Aorta (tissue), 5 donors: Measurements from ENCODE around the gene CLIC2. TPM values are rescaled to one million over a fixed set of nuclear protein-coding genes. Genes with fewer than 3 reads are reported as not detected.
"Not testable (repeated sequence)": the region's sequence is repeated elsewhere in the genome, so short reads cannot be mapped to it uniquely, and the experiment has no call there.

ENCODE experiments used
- ATAC-seq: fragments of 200-7000 bp; cut with Tn5 transposase; one replicate; pipeline ENCODE4 v1.9.1; 2022; ENCODE audit warnings: moderate library complexity; ENCODE audit not compliant: low FRiP score
- DNase-seq, 2 donors: peaks; one replicate each; pipeline ENCODE4 v3.0.0-alpha.2; 2020
- H3K27ac ChIP-seq, 2 donors: one replicate each; pipeline ENCODE4 v1.5.1; 2013; ENCODE audit warnings: low read length in 2 of 2, mild to moderate bottlenecking in 2 of 2, moderate library complexity in 2 of 2, control low read depth in 1 of 2, inconsistent platforms in 1 of 2, low read depth in 1 of 2
- H3K27me3 ChIP-seq, 2 donors: one replicate each; pipeline ENCODE4 v1.6.1; 2013; ENCODE audit warnings: control low read depth in 1 of 2, low read length in 1 of 2, mild to moderate bottlenecking in 1 of 2, moderate library complexity in 1 of 2; ENCODE audit not compliant: insufficient read depth in 2 of 2, control insufficient read depth in 1 of 2
- H3K36me3 ChIP-seq, 2 donors: one replicate each; pipeline ENCODE4 v1.6.1; 2013; ENCODE audit warnings: control low read depth in 1 of 2, low read length in 1 of 2, mild to moderate bottlenecking in 1 of 2; ENCODE audit not compliant: insufficient read depth in 2 of 2, control insufficient read depth in 1 of 2
- H3K4me1 ChIP-seq, 2 donors: one replicate each; pipeline ENCODE4 v1.6.1; 2013; ENCODE audit warnings: low read length in 2 of 2, control low read depth in 1 of 2, mild to moderate bottlenecking in 1 of 2, moderate library complexity in 1 of 2; ENCODE audit not compliant: insufficient read depth in 2 of 2, control insufficient read depth in 1 of 2
- H3K4me3 ChIP-seq, 2 donors: one replicate each; pipeline ENCODE4 v1.5.1; 2013; ENCODE audit warnings: low read length in 2 of 2, control low read depth in 1 of 2, mild to moderate bottlenecking in 1 of 2
- H3K9me3 ChIP-seq: one replicate; pipeline ENCODE4 v1.6.1; 2013; ENCODE audit warnings: mild to moderate bottlenecking, low read length; ENCODE audit not compliant: control insufficient read depth
- WGBS, 2 donors: extraction: QIAGEN DNeasy Blood & Tissue Kit; methylation state at CpG; one replicate each; pipeline ENCODE4 v1.1.7; 2013; 5-methylcytosine and 5-hydroxymethylcytosine counted together
- intact Hi-C, 2 donors: fragments of 100-400 bp; cut with DNase I; formaldehyde crosslinking; loops; one replicate each; pipeline versions ENCODE4 v1.14.2 to v1.15.0; 2022
- long read RNA-seq, 2 donors: library from polyadenylated mRNA; unstranded; transcript quantifications; one replicate each; pipeline ENCODE4 v2.0.0, GENCODE V29; 2020 to 2021
- polyA plus RNA-seq, 2 donors: library from polyadenylated mRNA; stranded (reverse); fragments of 200-250 nt; gene quantifications; one replicate each; pipeline ENCODE4 v1.2.3, GENCODE V29; 2013
- total RNA-seq, 2 donors: library from RNA; stranded (reverse); fragmentation: NEBNext Ultra II Directional; extraction: Animal tissue kit (Norgen Biotek cat#: 25700); gene quantifications; one replicate each; pipeline ENCODE4 v1.2.1, GENCODE V29; 2021
- donor health status: healthy with polysubstance abuse.
- donor health status: Bipolar disorder and iron deficiency.
- donor health status: DM: no; HTN: no; CAD: no.
- donor health status: DM: no; HTN: no; CAD: no.
- donor health status: DM: yes; HTN: yes; CAD: no.

The CLIC2 gene
- 10 to 100 TPM; 17.0 to 43.6 TPM for total RNA-seq
- polyA plus RNA-seq: 1 to 10 TPM; 3.5 to 9.0 TPM
- long read RNA-seq, donor 1, transcript CLIC2-202 (6 exons, 2,655 nt): major isoform, 26 of 30 reads
- long read RNA-seq, donor 1, partial matches to known transcripts: 0 of 30 reads
- long read RNA-seq, donor 1, other reads (novel, unspliced or antisense): 4 of 30 reads
- long read RNA-seq, donor 2, partial matches to known transcripts: 2 of 7 reads
- long read RNA-seq, donor 2, other reads (novel, unspliced or antisense): 1 of 7 reads

GRCh38 chrX:155334486-155335336 lies at the start of gene CLIC2:
TSS of gene CLIC2 (minus strand) at chrX:155334614. CDS start at chrX:155334427, 187 bp downstream.
- Histone ChIP-seq H3K27me3 (no peaks in the 10 kb centered on the region), H3K27ac (no peak within 1 kb of the TSS), H3K4me1 (no peaks in the 10 kb centered on the region), H3K36me3 (no peaks in the 10 kb centered on the region), H3K4me3 (no peak within 1 kb of the TSS), H3K9me3 (no peaks in the 10 kb centered on the region)
- ATAC-seq (peak; percentile 64), DNase-seq (peak in 1 of 2 donors; percentile 40)
- intact Hi-C loops: no loop called here
- WGBS, 2 donors: 34% methylated on average over 5 of the region's 5 CpGs

DNA sequence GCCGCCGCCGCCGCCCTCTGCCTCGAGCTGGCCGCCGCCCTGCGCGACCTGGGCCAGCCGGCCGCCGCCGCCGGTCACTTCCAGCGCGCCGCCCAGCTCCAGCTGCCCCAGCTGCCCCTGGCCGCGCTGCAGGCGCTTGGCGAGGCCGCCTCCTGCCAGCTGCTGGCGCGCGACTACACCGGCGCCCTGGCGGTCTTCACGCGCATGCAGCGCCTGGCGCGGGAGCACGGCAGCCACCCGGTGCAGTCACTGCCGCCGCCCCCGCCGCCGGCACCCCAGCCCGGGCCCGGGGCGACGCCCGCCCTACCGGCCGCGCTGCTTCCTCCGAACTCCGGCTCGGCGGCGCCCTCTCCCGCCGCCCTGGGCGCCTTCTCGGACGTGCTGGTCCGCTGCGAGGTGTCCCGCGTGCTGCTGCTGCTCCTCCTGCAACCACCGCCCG lies 48.1 kb upstream of the CLIC2 start:
- intact Hi-C loops, H3K36me3 ChIP-seq, H3K4me3 ChIP-seq, H3K27ac ChIP-seq, H3K27me3 ChIP-seq, DNase-seq, H3K9me3 ChIP-seq, H3K4me1 ChIP-seq: not testable (repeated sequence)
- WGBS, 2 donors: no CpG with 5 or more reads among the region's 64 CpGs
- ATAC-seq: peak; percentile 70

DNA sequence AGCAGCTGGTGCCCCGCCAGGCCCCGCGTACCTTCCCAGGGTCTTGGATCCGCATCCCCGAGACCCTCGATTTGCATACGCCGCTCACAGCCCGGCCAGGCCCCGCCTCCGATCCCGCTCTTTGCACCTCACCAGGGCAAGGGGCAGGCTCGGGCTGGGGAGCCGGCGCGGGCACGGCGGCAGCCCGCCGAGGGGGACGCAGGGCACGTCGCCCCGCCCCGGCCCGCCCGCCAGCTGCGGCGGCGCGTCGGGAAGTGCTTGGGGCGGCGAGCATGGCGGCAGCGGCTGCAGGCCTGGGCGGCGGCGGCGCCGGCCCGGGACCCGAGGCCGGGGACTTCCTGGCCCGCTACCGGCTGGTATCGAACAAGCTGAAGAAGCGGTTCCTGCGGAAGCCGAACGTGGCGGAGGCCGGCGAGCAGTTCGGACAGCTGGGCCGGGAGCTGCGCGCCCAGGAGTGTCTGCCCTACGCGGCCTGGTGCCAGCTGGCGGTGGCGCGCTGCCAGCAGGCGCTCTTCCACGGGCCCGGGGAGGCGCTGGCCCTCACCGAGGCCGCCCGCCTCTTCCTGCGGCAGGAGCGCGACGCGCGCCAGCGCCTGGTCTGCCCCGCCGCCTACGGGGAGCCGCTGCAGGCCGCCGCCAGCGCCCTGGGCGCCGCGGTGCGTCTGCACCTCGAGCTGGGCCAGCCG lies 47.6 kb upstream of the CLIC2 start, which contains the start of gene F8A2:
TSS of gene F8A2 (plus strand) at position 253 of the 686 bp plus-strand sequence. CDS start at position 273, 20 bp downstream.
- H3K9me3 ChIP-seq, intact Hi-C loops: not testable (repeated sequence)
- peak; percentile 77 for ATAC-seq

GRCh38 chrX:155379802-155380201 lies 45.4 kb upstream of the CLIC2 start:
- H3K36me3 ChIP-seq, H3K4me1 ChIP-seq, DNase-seq, H3K27me3 ChIP-seq, H3K27ac ChIP-seq, intact Hi-C loops, H3K4me3 ChIP-seq, H3K9me3 ChIP-seq: not testable (repeated sequence)
- ATAC-seq: peak; percentile 4
- no CpG with 5 or more reads among the region's 7 CpGs for WGBS, 2 donors

More for the DNA sequence above, 47.6 kb upstream of the CLIC2 start, which contains the start of gene F8A2:
- H3K4me1 ChIP-seq, H3K4me3 ChIP-seq, DNase-seq, H3K36me3 ChIP-seq, H3K27ac ChIP-seq, H3K27me3 ChIP-seq: not testable (repeated sequence)
- no CpG with 5 or more reads among the region's 90 CpGs for WGBS, 2 donors

DNA sequence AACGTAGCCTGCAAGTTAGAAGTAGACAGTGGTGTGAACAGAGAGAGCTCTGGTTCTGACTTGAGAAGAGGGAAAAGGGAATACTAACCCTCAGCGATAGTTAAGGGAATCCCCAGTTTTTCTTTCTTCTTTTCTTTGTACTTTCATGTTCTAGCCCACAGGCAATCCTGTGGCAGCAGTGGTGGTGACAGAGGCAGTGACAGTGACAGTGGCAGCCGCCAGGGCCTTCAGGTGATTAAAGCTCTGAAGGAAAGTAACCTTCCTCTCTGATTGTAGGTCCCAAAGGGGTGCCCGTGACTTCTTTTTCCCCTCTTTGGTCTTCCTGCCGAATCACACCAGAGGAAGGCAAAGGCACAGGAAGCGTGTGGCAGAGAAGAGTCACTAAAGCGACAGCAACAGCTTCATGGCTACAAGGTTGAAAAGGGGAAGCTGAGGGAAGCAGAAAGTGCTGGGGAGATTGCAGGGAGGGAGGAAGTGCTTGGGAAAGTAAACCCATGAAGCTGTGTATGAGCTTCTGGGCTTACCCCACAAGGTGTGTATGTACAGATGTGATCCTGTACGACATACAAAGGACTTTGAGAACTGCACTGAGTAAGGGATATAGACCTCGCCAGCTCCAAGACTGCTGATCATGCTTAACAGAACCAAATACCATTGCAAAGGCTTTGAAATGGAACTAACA lies 39.5 kb upstream of the CLIC2 start:
- intact Hi-C loops, H3K27me3 ChIP-seq, H3K4me3 ChIP-seq, H3K36me3 ChIP-seq, H3K4me1 ChIP-seq, DNase-seq, H3K9me3 ChIP-seq, ATAC-seq, H3K27ac ChIP-seq: not testable (repeated sequence)
- WGBS, 2 donors: no CpG with 5 or more reads among the region's 9 CpGs

GRCh38 chrX:155363712-155364111 lies 29.3 kb upstream of the CLIC2 start:
- DNase-seq, H3K27ac ChIP-seq, H3K4me1 ChIP-seq, H3K36me3 ChIP-seq, intact Hi-C loops, H3K9me3 ChIP-seq, ATAC-seq, H3K27me3 ChIP-seq, H3K4me3 ChIP-seq: not testable (repeated sequence)
- no CpG with 5 or more reads among the region's 7 CpGs for WGBS, 2 donors

GRCh38 chrX:155349448-155349847 lies 15.0 kb upstream of the CLIC2 start:
- DNase-seq, H3K4me3 ChIP-seq, H3K4me1 ChIP-seq, H3K27me3 ChIP-seq, ATAC-seq, H3K9me3 ChIP-seq, intact Hi-C loops, H3K36me3 ChIP-seq, H3K27ac ChIP-seq: not testable (repeated sequence)
- WGBS, 2 donors: 40% methylated on average over 1 of the region's 4 CpGs; no CpG with 5 or more reads in 1 of the 2 donors

DNA sequence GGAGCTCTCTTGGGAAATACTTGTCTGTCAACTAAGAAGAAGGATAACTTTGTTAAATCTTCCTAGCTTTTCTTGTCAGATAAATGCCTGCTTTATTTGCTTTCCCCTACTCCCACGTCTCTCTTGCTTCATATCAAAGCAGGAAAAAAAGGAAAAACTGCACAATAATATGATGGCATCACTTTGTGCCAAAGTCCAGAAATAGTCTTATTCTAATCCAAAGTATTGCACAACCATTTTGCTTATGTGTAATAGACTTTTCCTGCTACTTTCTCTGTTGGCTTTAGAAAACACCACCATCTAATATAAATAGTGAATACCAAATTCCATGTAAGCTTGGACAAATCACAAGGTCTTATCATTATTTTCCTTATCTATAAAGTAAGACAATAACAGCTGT lies 11.3 kb upstream of the CLIC2 start:
- ATAC-seq, H3K4me3 ChIP-seq, intact Hi-C loops, H3K9me3 ChIP-seq, DNase-seq, H3K27me3 ChIP-seq, H3K4me1 ChIP-seq, H3K36me3 ChIP-seq, H3K27ac ChIP-seq: not testable (repeated sequence)
- WGBS, 2 donors: no CpG with 5 or more reads among the region's 1 CpG
